Pancreas (tissue), 10 donors: ENCODE data around the gene ATP9B. TPM values are rescaled to one million over a fixed set of nuclear protein-coding genes. Genes with fewer than 3 reads are reported as not detected.
A peak's percentile ranks its signal among the peaks of the same experiment; 100 is the strongest.

Experiments used
- ATAC-seq, 4 donors: fragments of 200-7000 bp; cut with Tn5 transposase; one replicate each; pipeline versions ENCODE4 v1.8.0 to v1.9.1; 2020; ENCODE audit warnings: mild to moderate bottlenecking in 4 of 4, moderate library complexity in 4 of 4
- DNase-seq, 6 donors: peaks; one replicate each; pipeline ENCODE4 v3.0.0-alpha.2; 2020
- FAIRE-seq: peaks from 2 replicates; lab custom pipeline; 2012; peaks lifted over from hg19 to GRCh38; lab: Jason Lieb, UNC
- H3K27ac ChIP-seq, 4 donors: fragments of 200-600 bp; sonication (generic); 1 replicate in 3 of 4; 2 replicates in 1 of 4; pipeline versions ENCODE4 v1.5.0 to v1.8.0; 2020
- H3K27me3 ChIP-seq, 4 donors: fragments of 200-600 bp; one replicate each; pipeline ENCODE4 v1.8.0; 2021
- H3K36me3 ChIP-seq, 3 donors: fragments of 200-600 bp; sonication (generic) in 1 of 3; one replicate each; pipeline versions ENCODE4 v1.5.0 to v1.8.0; 2020 to 2021
- H3K4me1 ChIP-seq, 3 donors: fragments of 200-600 bp; one replicate each; pipeline ENCODE4 v1.8.0; 2021
- H3K4me3 ChIP-seq, 4 donors: fragments of 200-600 bp; sonication (generic) in 2 of 4; one replicate each; pipeline versions ENCODE4 v1.5.0 to v1.8.0; 2020 to 2021
- H3K9me3 ChIP-seq, 4 donors: fragments of 200-600 bp; one replicate each; pipeline ENCODE4 v1.8.0; 2021
- WGBS, 2 donors: extraction: QIAGEN DNeasy Blood & Tissue Kit; methylation state at CpG; one replicate each; pipeline ENCODE4 v1.1.7; 2013; 5-methylcytosine and 5-hydroxymethylcytosine counted together
- intact Hi-C, 3 donors: fragments of 100-400 bp; cut with DNase I; formaldehyde crosslinking; loops; one replicate each; pipeline versions ENCODE4 v1.11.1 to v1.14.2; 2022
- polyA plus RNA-seq, 2 donors: library from polyadenylated mRNA; stranded (reverse); fragments of 200-250 nt; gene quantifications; one replicate each; pipeline ENCODE4 v1.2.3, GENCODE V29; 2013
- total RNA-seq, 6 donors: library from RNA; stranded (reverse); fragmentation: NEBNext Ultra II Directional in 4 of 6; extraction: Animal tissue kit (Norgen Biotek cat#: 25700) in 4 of 6; gene quantifications; one replicate each; pipeline versions ENCODE4 v1.2.1 to v1.2.4, GENCODE V29; 2021 to 2023
- TF ChIP-seq, protein P1 (sequence below), 4 donors: fragments of 200-600 bp; sonication (generic) in 3 of 4; IDR thresholded peaks; one replicate each; pipeline versions ENCODE4 v1.5.0 to v1.8.0; 2021; ENCODE audit warnings: antibody characterized with exemption in 4 of 4
- donor health status: healthy with polysubstance abuse.
- donor health status: DM: no; HTN: no; CAD: no; lungs with moderate emphysema.
- donor health status: DM: no; HTN: no; CAD: no.
- donor health status: control.
- donor health status: control.
- donor health status: Bipolar disorder and iron deficiency.
- donor health status: DM: yes; HTN: yes; CAD: no.
- donor health status: DM: no; HTN: no; CAD: no.
- donor health status: DM: no; HTN: no; CAD: no.
- donor health status: DM: yes; HTN: yes; CAD: no.

The ATP9B gene
- total and polyA plus RNA-seq, 8 donors: 10.2 to 19.0 (median 15.5) TPM

DNA sequence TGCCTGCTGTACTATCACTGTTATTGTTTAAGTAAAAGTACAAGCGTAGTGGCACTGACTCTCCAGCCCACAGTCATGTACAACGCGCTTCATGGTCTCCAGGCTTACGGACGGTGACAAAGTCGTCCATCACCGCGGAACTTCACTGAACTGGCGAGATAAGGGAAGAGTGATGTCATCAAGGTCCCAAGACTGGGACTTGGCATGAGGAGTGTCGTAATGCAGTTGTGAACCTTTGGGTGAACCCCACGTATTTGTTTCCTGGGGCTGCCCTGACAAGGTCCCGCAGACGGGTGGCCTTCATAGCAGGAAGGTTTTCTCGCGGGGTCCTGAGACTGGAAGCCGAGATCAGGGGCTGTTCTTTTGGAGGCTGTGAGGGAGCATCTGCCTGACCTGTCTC lies 343.8 kb downstream of the ATP9B start:
- no peak overlapping the region for H3K27ac ChIP-seq
- WGBS, 2 donors: 87 to 92% methylated on average over 16 of the region's 16 CpGs
- H3K4me1 ChIP-seq: no peaks in the 10 kb centered on the region
- H3K9me3 ChIP-seq: no peaks in the 10 kb centered on the region
- intact Hi-C loops: no loop called here
- H3K4me3 ChIP-seq: no peak overlapping the region
- DNase-seq (peak in 3 of 6 donors; percentile 2 to 16 (median 8)), FAIRE-seq (no peak), ATAC-seq (no peak)
- peaks cover 0 to 8% (median 0%) of the 10 kb centered on the region in 3 donors for H3K36me3 ChIP-seq
- H3K27me3 ChIP-seq: no peaks in the 10 kb centered on the region
- TF ChIP-seq, protein P1, sequence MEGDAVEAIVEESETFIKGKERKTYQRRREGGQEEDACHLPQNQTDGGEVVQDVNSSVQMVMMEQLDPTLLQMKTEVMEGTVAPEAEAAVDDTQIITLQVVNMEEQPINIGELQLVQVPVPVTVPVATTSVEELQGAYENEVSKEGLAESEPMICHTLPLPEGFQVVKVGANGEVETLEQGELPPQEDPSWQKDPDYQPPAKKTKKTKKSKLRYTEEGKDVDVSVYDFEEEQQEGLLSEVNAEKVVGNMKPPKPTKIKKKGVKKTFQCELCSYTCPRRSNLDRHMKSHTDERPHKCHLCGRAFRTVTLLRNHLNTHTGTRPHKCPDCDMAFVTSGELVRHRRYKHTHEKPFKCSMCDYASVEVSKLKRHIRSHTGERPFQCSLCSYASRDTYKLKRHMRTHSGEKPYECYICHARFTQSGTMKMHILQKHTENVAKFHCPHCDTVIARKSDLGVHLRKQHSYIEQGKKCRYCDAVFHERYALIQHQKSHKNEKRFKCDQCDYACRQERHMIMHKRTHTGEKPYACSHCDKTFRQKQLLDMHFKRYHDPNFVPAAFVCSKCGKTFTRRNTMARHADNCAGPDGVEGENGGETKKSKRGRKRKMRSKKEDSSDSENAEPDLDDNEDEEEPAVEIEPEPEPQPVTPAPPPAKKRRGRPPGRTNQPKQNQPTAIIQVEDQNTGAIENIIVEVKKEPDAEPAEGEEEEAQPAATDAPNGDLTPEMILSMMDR (IDR thresholded peaks at IDR 0.05): no peak

DNA sequence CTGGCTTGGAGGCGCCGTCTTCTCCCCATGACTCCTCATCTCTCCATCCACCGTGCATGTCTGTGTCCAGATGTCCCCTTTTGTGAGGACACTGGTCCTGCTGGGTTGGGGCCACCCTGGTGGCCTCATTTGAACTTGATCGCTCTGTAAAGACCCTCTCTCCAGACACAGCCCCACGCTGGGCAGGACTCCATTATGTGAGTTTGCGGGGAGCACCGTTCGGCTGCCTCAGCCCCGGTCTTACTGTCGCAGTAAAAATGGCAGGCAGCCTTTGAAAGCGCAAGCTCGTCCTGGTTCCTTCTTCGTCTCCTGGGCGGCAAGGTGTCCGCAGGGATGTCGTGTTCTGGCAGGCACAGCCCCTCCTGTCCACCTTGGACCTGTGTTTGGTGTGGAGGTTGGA lies 344.2 kb downstream of the ATP9B start:
- Histone ChIP-seq H3K4me1 (no peaks in the 10 kb centered on the region), H3K36me3 (peaks cover 0 to 8% (median 0%) of the 10 kb centered on the region in 3 donors), H3K27me3 (no peaks in the 10 kb centered on the region), H3K9me3 (no peaks in the 10 kb centered on the region), H3K27ac (no peak overlapping the region), H3K4me3 (no peak overlapping the region)
- no peak for FAIRE-seq
- intact Hi-C loops: no loop called here
- no peak for ATAC-seq
- TF ChIP-seq, protein P1 (IDR thresholded peaks at IDR 0.05): no peak
- WGBS, 2 donors: 90 to 96% methylated on average over 16 of the region's 16 CpGs
- DNase-seq: peak in 3 of 6 donors; percentile 6 to 39 (median 29)

DNA sequence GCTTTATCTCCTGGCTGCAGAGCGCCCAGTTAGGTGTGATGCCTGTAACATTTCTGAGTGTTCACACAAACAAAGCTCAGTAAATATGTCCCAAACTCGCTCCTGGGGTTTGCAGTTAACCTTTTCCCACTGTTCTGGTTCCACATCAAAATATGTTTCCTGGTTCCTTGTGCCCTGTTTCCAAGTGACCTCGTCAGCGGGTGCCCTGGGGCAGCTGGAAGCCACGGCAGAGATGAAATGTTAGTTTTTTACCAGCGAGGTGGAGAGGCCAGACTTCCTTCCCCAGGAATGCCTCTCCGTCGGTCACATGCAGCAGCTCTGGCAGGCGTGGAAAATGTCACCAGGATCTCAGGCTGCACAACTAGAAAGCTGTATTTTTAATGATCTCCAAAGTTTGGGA lies 344.7 kb downstream of the ATP9B start:
- intact Hi-C loops: no loop called here
- Histone ChIP-seq H3K36me3 (peaks cover 0 to 8% (median 0%) of the 10 kb centered on the region in 3 donors), H3K4me3 (no peak overlapping the region), H3K4me1 (no peaks in the 10 kb centered on the region), H3K27me3 (no peaks in the 10 kb centered on the region), H3K27ac (no peak overlapping the region), H3K9me3 (no peaks in the 10 kb centered on the region)
- peak in 1 of 4 donors; percentile 55 for ATAC-seq
- no peak for FAIRE-seq
- peak in 1 of 6 donors; percentile 13 for DNase-seq
- WGBS, 2 donors: 54 to 69% methylated on average over 9 of the region's 9 CpGs
- TF ChIP-seq, protein P1 (IDR thresholded peaks at IDR 0.05): no peak

DNA sequence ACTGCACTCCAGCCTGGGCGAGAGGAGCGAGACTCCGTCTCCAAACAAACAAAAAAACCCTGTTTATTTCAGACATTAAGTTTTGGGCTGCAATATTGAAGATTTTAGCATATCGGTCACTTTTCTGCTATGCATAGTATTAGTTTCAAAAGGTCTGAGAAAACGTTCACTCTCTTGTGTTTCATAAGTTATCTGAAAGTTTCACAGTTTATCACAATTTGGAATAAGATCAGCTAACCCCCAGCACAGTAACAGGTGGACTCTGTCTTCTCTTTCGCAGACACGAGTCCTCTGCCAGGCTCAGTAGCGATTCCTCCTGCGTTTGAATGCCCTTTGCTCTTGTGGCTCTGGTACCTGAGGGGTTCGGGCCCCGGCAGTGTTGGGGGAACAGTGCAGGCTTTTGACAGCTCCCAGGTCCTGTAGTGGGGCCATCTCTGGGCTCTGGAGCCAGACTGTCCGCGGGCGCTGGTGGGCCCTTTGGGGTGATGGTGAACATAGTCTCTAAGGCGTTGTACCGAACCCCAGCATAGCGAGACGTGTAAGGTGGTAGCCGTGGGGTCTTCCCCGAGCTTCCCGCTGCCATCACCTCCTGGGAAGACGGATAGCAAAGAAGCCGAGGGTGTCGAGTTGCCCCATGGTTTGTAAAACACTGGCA lies 347.0 kb downstream of the ATP9B start:
- TF ChIP-seq, protein P1 (IDR thresholded peaks at IDR 0.05): no peak
- H3K27me3 ChIP-seq: no peaks in the 10 kb centered on the region
- FAIRE-seq: no peak
- peak in 1 of 6 donors; percentile 51 for DNase-seq
- H3K4me3 ChIP-seq: no peak overlapping the region
- intact Hi-C loops: no loop called here
- no peaks in the 10 kb centered on the region for H3K4me1 ChIP-seq
- 89 to 90% methylated on average over 24 of the region's 24 CpGs for WGBS, 2 donors
- H3K27ac ChIP-seq: no peak overlapping the region
- ATAC-seq: no peak
- H3K36me3 ChIP-seq: no peaks in the 10 kb centered on the region
- H3K9me3 ChIP-seq: no peaks in the 10 kb centered on the region

DNA sequence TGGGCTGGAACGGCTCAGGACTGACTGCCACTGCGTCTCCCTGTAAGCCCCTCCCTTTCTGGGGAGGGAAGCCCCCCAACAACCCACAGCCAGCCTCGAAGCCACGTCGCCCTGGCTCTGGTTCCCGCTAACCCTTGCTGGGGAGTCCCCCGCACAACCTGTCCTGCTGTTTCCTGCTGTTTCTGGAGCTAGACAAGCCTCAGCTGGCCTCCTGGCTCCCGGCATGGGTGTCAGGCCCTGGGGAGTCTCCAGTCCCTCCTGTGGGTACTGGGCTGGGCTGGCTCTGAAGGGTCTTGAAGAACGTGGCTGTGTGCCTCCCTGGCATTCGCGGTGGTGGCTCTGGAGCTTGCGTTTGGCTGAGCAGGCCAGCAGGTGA lies 347.5 kb downstream of the ATP9B start:
- 87 to 94% methylated on average over 12 of the region's 12 CpGs for WGBS, 2 donors
- H3K4me1 ChIP-seq: no peaks in the 10 kb centered on the region
- no peaks in the 10 kb centered on the region for H3K27me3 ChIP-seq
- intact Hi-C loops: no loop called here
- FAIRE-seq (no peak), ATAC-seq (no peak), DNase-seq (peak in 1 of 6 donors; percentile 70)
- H3K27ac ChIP-seq: no peak overlapping the region
- H3K36me3 ChIP-seq: no peaks in the 10 kb centered on the region
- H3K4me3 ChIP-seq: no peak overlapping the region
- TF ChIP-seq, protein P1 (IDR thresholded peaks at IDR 0.05): no peak
- no peaks in the 10 kb centered on the region for H3K9me3 ChIP-seq
